Measurements from ENCODE around the gene SLCO3A1.

DNA sequence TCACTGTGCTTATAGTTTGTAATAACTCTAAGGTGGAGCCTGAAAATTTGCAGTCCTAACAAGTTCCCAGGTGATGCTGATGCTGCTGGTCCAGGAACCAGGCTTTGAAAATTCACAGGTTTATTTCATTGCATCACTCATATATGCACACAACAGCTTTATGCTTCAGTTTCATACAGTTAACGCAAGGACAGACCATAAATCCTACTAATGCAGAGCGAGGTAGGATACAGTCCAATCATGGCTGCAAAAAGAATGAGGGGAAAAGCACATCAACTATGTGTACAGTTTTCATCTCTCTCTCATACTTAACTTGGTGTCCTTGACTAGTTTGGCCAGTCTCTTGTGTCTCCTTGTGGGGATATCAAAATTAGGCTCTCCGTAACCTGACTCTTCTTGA lies 135.1 kb downstream of the SLCO3A1 start:
- no peak for TF ChIP-seq POLR2A (IDR thresholded peaks at IDR 0.05)
- TF ChIP-seq, protein P1, sequence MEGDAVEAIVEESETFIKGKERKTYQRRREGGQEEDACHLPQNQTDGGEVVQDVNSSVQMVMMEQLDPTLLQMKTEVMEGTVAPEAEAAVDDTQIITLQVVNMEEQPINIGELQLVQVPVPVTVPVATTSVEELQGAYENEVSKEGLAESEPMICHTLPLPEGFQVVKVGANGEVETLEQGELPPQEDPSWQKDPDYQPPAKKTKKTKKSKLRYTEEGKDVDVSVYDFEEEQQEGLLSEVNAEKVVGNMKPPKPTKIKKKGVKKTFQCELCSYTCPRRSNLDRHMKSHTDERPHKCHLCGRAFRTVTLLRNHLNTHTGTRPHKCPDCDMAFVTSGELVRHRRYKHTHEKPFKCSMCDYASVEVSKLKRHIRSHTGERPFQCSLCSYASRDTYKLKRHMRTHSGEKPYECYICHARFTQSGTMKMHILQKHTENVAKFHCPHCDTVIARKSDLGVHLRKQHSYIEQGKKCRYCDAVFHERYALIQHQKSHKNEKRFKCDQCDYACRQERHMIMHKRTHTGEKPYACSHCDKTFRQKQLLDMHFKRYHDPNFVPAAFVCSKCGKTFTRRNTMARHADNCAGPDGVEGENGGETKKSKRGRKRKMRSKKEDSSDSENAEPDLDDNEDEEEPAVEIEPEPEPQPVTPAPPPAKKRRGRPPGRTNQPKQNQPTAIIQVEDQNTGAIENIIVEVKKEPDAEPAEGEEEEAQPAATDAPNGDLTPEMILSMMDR (IDR thresholded peaks at IDR 0.05) = no peak
